Ishikawa (cell line): ENCODE measurements around the gene LGR6.

Experiments
- CEBPB ChIP-seq: IDR thresholded peaks from 2 replicates; pipeline ENCODE4 v1.6.1; 2012
- EP300 ChIP-seq: IDR thresholded peaks from 2 replicates; pipeline ENCODE4 v1.6.1; 2012; ENCODE audit warnings: borderline replicate concordance
- FOXM1 ChIP-seq: IDR thresholded peaks from 2 replicates; pipeline ENCODE4 v1.6.1; 2012; ENCODE audit warnings: low read depth, borderline replicate concordance
- RAD21 ChIP-seq: IDR thresholded peaks from 2 replicates; pipeline ENCODE4 v1.6.1; 2012; ENCODE audit warnings: low read depth
- TAF1 ChIP-seq: IDR thresholded peaks from 2 replicates; pipeline ENCODE4 v1.6.1; 2012; ENCODE audit warnings: low read depth, mild to moderate bottlenecking
- TEAD4 ChIP-seq: IDR thresholded peaks from 2 replicates; pipeline ENCODE4 v1.6.1; 2012
- YY1 ChIP-seq: IDR thresholded peaks from 2 replicates; pipeline ENCODE4 v1.6.1; 2012; ENCODE audit warnings: low read depth
- TF ChIP-seq, protein P1 (sequence below): IDR thresholded peaks from 2 replicates; pipeline ENCODE4 v1.6.1; 2012

DNA sequence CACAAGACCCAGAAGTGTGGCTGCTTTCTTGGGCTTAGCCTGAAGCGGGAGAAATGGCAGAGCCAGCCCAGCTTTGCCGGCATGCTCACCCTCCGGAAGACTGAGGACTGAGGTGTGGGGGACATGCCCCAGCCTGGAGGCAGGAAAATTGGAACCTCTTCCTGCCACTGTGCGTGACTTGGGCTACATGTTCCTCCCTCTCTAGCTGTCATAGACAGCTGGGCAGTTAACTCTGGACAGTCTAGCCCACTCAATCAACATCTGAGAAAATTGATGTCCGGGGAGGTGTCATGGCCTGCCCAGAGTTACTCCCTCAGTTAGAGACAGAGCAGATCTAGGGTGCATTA, 88.4 kb downstream of the LGR6 start:
- TF ChIP-seq TAF1 (no peak), TEAD4 (no peak), RAD21 (no peak), YY1 (no peak), CEBPB (no peak), EP300 (no peak), FOXM1 (no peak)
- TF ChIP-seq, protein P1, sequence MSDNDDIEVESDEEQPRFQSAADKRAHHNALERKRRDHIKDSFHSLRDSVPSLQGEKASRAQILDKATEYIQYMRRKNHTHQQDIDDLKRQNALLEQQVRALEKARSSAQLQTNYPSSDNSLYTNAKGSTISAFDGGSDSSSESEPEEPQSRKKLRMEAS, result no peak
